ENCODE measurements around the gene FZD2.

The FZD2 gene

GRCh38 chr17:44598932-44599297 is 41.6 kb downstream of the FZD2 start:
- Histone ChIP-seq H3K36me3 (ENCODE audit: control insufficient read depth in 1 of 2, insufficient read depth in 2 of 2, low read length in 2 of 2) (no peaks in the 10 kb centered on the region), H3K79me1 (ENCODE audit: low read length) (peaks cover 40% of the 10 kb centered on the region), H4K12ac (ENCODE audit: low read depth, low read length) (no peak overlapping the region), H2AFZ (ENCODE audit: insufficient read depth, low read length, poor library complexity) (no peak overlapping the region), H3K4ac (ENCODE audit: low read depth, low read length) (peak overlapping the region; percentile 31), H3K9ac (ENCODE audit: low read length) (no peak overlapping the region), H3K27me3 (ENCODE audit: insufficient read depth, low read length) (no peaks in the 10 kb centered on the region), H3K4me3 (ENCODE audit: low read depth, low read length) (no peak overlapping the region), H4K91ac (ENCODE audit: low read depth, low read length) (peak overlapping the region; percentile 95), H3K23ac (ENCODE audit: low read length) (no peak overlapping the region), H3K14ac (ENCODE audit: low read length) (peak overlapping the region; percentile 49), H3K27ac (ENCODE audit: low read depth, low read length) (peak overlapping the region; percentile 91), H3K4me2 (ENCODE audit: low read length) (peak overlapping the region; percentile 40), H4K8ac (ENCODE audit: low read depth, low read length) (peak overlapping the region; percentile 64), H3K18ac (ENCODE audit: low read length) (no peak overlapping the region), H2BK12ac (ENCODE audit: low read length) (peak overlapping the region; percentile 88), H3K4me1 (ENCODE audit: control insufficient read depth in 1 of 2, insufficient read depth in 2 of 2, low read length in 2 of 2) (peaks cover 35 to 42% of the 10 kb centered on the region in 2 experiments), H2BK120ac (ENCODE audit: insufficient read depth, low read length, poor library complexity) (peak overlapping the region; percentile 61), H3K79me2 (ENCODE audit: control insufficient read depth, insufficient read depth, low read length, poor library complexity) (peaks cover 7% of the 10 kb centered on the region), H3K9me3 (ENCODE audit: insufficient read depth, low read depth, low read length) (no peaks in the 10 kb centered on the region), H2BK5ac (ENCODE audit: low read depth, low read length, poor library complexity) (peak overlapping the region; percentile 91), H2AK5ac (ENCODE audit: low read length) (no peak overlapping the region)
- DNase-seq = no peak
- WGBS (ENCODE audit: extremely low coverage, insufficient coverage, insufficient read length) = no CpG with 5 or more reads among the region's 2 CpGs

GRCh38 chr17:44599298-44600175 is 42.3 kb downstream of the FZD2 start:
- Histone ChIP-seq H2BK12ac (ENCODE audit: low read length) (peak overlapping the region; percentile 88), H4K12ac (ENCODE audit: low read depth, low read length) (peak overlapping the region; percentile 4), H2BK5ac (ENCODE audit: low read depth, low read length, poor library complexity) (peak overlapping the region; percentile 96), H3K4me2 (ENCODE audit: low read length) (peak overlapping the region; percentile 40), H3K18ac (ENCODE audit: low read length) (peak overlapping the region; percentile 49), H3K36me3 (ENCODE audit: control insufficient read depth in 1 of 2, insufficient read depth in 2 of 2, low read length in 2 of 2) (no peaks in the 10 kb centered on the region), H2AK5ac (ENCODE audit: low read length) (peak overlapping the region; percentile 27), H2BK120ac (ENCODE audit: insufficient read depth, low read length, poor library complexity) (peak overlapping the region; percentile 92), H4K91ac (ENCODE audit: low read depth, low read length) (peak overlapping the region; percentile 99), H3K27ac (ENCODE audit: low read depth, low read length) (peak overlapping the region; percentile 95), H3K9ac (ENCODE audit: low read length) (no peak overlapping the region), H3K4me1 (ENCODE audit: control insufficient read depth in 1 of 2, insufficient read depth in 2 of 2, low read length in 2 of 2) (peaks cover 35 to 44% of the 10 kb centered on the region in 2 experiments), H3K79me2 (ENCODE audit: control insufficient read depth, insufficient read depth, low read length, poor library complexity) (peaks cover 7% of the 10 kb centered on the region), H3K27me3 (ENCODE audit: insufficient read depth, low read length) (no peaks in the 10 kb centered on the region), H3K79me1 (ENCODE audit: low read length) (peaks cover 44% of the 10 kb centered on the region), H3K23ac (ENCODE audit: low read length) (no peak overlapping the region), H3K14ac (ENCODE audit: low read length) (peak overlapping the region; percentile 49), H4K8ac (ENCODE audit: low read depth, low read length) (peak overlapping the region; percentile 90), H3K4me3 (ENCODE audit: low read depth, low read length) (no peak overlapping the region), H3K4ac (ENCODE audit: low read depth, low read length) (peak overlapping the region; percentile 47), H3K9me3 (ENCODE audit: insufficient read depth, low read depth, low read length) (no peaks in the 10 kb centered on the region), H2AFZ (ENCODE audit: insufficient read depth, low read length, poor library complexity) (no peak overlapping the region)
- peak in 1 of 2 donors; percentile 11 for DNase-seq
- no CpG with 5 or more reads among the region's 9 CpGs for whole genome bisulfite sequencing (ENCODE audit: extremely low coverage, insufficient coverage, insufficient read length)

GRCh38 chr17:44601539-44601938 is 44.3 kb downstream of the FZD2 start:
- peaks cover 7% of the 10 kb centered on the region for H3K79me2 ChIP-seq (ENCODE audit: control insufficient read depth, insufficient read depth, low read length, poor library complexity)
- H2AK5ac ChIP-seq (ENCODE audit: low read length) = peak overlapping the region; percentile 77
- peak overlapping the region; percentile 94 for H2BK120ac ChIP-seq (ENCODE audit: insufficient read depth, low read length, poor library complexity)
- H2BK12ac ChIP-seq (ENCODE audit: low read length) = peak overlapping the region; percentile 94
- H2BK5ac ChIP-seq (ENCODE audit: low read depth, low read length, poor library complexity) = peak overlapping the region; percentile 65
- H3K36me3 ChIP-seq (ENCODE audit: control insufficient read depth in 1 of 2, insufficient read depth in 2 of 2, low read length in 2 of 2) = no peaks in the 10 kb centered on the region
- peak overlapping the region; percentile 41 for H3K14ac ChIP-seq (ENCODE audit: low read length)
- peaks cover 35 to 45% of the 10 kb centered on the region in 2 experiments for H3K4me1 ChIP-seq (ENCODE audit: control insufficient read depth in 1 of 2, insufficient read depth in 2 of 2, low read length in 2 of 2)
- DNase-seq = no peak
- H3K4ac ChIP-seq (ENCODE audit: low read depth, low read length) = peak overlapping the region; percentile 1
- peak overlapping the region; percentile 24 for H4K8ac ChIP-seq (ENCODE audit: low read depth, low read length)
- H4K91ac ChIP-seq (ENCODE audit: low read depth, low read length) = peak overlapping the region; percentile 99
- no peaks in the 10 kb centered on the region for H3K9me3 ChIP-seq (ENCODE audit: insufficient read depth, low read depth, low read length)
- no peak overlapping the region for H3K4me3 ChIP-seq (ENCODE audit: low read depth, low read length)
- H4K12ac ChIP-seq (ENCODE audit: low read depth, low read length) = no peak overlapping the region
- no peaks in the 10 kb centered on the region for H3K27me3 ChIP-seq (ENCODE audit: insufficient read depth, low read length)
- no peak overlapping the region for H3K23ac ChIP-seq (ENCODE audit: low read length)
- peak overlapping the region; percentile 41 for H3K27ac ChIP-seq (ENCODE audit: low read depth, low read length)
- H3K18ac ChIP-seq (ENCODE audit: low read length) = peak overlapping the region; percentile 43
- H3K4me2 ChIP-seq (ENCODE audit: low read length) = no peak overlapping the region
- H3K79me1 ChIP-seq (ENCODE audit: low read length) = peaks cover 45% of the 10 kb centered on the region
- no CpG with 5 or more reads among the region's 15 CpGs for WGBS (ENCODE audit: extremely low coverage, insufficient coverage, insufficient read length)
- H2AFZ ChIP-seq (ENCODE audit: insufficient read depth, low read length, poor library complexity) = peak overlapping the region; percentile 0
- no peak overlapping the region for H3K9ac ChIP-seq (ENCODE audit: low read length)

- Histone ChIP-seq H4K8ac (ENCODE audit: low read depth, low read length) (peak overlapping the region; percentile 24), H2AK5ac (ENCODE audit: low read length) (peak overlapping the region; percentile 77), H3K14ac (ENCODE audit: low read length) (peak overlapping the region; percentile 41), H3K27ac (ENCODE audit: low read depth, low read length) (peak overlapping the region; percentile 41), H3K79me1 (ENCODE audit: low read length) (peaks cover 45% of the 10 kb centered on the region), H3K23ac (ENCODE audit: low read length) (no peak overlapping the region), H3K36me3 (ENCODE audit: control insufficient read depth in 1 of 2, insufficient read depth in 2 of 2, low read length in 2 of 2) (no peaks in the 10 kb centered on the region), H2BK12ac (ENCODE audit: low read length) (peak overlapping the region; percentile 94), H2BK120ac (ENCODE audit: insufficient read depth, low read length, poor library complexity) (peak overlapping the region; percentile 94), H2AFZ (ENCODE audit: insufficient read depth, low read length, poor library complexity) (no peak overlapping the region), H2BK5ac (ENCODE audit: low read depth, low read length, poor library complexity) (peak overlapping the region; percentile 65), H3K4ac (ENCODE audit: low read depth, low read length) (peak overlapping the region; percentile 1), H3K9ac (ENCODE audit: low read length) (no peak overlapping the region), H3K18ac (ENCODE audit: low read length) (peak overlapping the region; percentile 43), H3K9me3 (ENCODE audit: insufficient read depth, low read depth, low read length) (no peaks in the 10 kb centered on the region), H3K4me2 (ENCODE audit: low read length) (no peak overlapping the region), H3K79me2 (ENCODE audit: control insufficient read depth, insufficient read depth, low read length, poor library complexity) (peaks cover 7% of the 10 kb centered on the region), H3K27me3 (ENCODE audit: insufficient read depth, low read length) (no peaks in the 10 kb centered on the region), H4K12ac (ENCODE audit: low read depth, low read length) (no peak overlapping the region), H3K4me1 (ENCODE audit: control insufficient read depth in 1 of 2, insufficient read depth in 2 of 2, low read length in 2 of 2) (peaks cover 35 to 45% of the 10 kb centered on the region in 2 experiments), H3K4me3 (ENCODE audit: low read depth, low read length) (no peak overlapping the region), H4K91ac (ENCODE audit: low read depth, low read length) (peak overlapping the region; percentile 99)
- no CpG with 5 or more reads among the region's 9 CpGs for WGBS (ENCODE audit: extremely low coverage, insufficient coverage, insufficient read length)
- DNase-seq = no peak
Measured at GRCh38 chr17:44601973-44602372, 44.7 kb downstream of the FZD2 start.

Measured in trophoblast cell (in vitro differentiated cells and primary cell).